Keratinocyte (primary cell): ENCODE measurements around the gene NECTIN1.

Source experiments
- CTCF ChIP-seq, 3 experiments: IDR thresholded peaks in 1 of 3; conservative IDR thresholded peaks in 1 of 3; optimal IDR thresholded peaks in 1 of 3; 2 replicates in 2 of 3; 3 replicates in 1 of 3; pipeline versions ENCODE3 to v1.5.1; 2011; ENCODE audit warnings: low read length in 3 of 3, mild to moderate bottlenecking in 3 of 3, moderate library complexity in 2 of 3, control low read depth in 1 of 3, inconsistent platforms in 1 of 3; ENCODE audit not compliant: insufficient read depth in 2 of 3; ENCODE audit errors: extremely low read depth in 1 of 3
- EZH2 ChIP-seq: IDR thresholded peaks from one replicate; pipeline ENCODE4 v1.6.1; 2012; ENCODE audit warnings: inconsistent platforms, mild to moderate bottlenecking, low read length, moderate library complexity

- no peak for TF ChIP-seq CTCF (optimal IDR thresholded peaks at IDR 0.05 in 1 of 3, IDR thresholded peaks at IDR 0.05 in 1 of 3, conservative IDR thresholded peaks at IDR 0.05 in 1 of 3; ENCODE audit: extremely low read depth in 1 of 3, insufficient read depth in 2 of 3, low read length in 3 of 3)
- TF ChIP-seq EZH2: no peak
Observed at GRCh38 chr11:119686177-119686882, 42.7 kb downstream of the NECTIN1 start.
